ENCODE measurements around the gene SCARB2.

DNA sequence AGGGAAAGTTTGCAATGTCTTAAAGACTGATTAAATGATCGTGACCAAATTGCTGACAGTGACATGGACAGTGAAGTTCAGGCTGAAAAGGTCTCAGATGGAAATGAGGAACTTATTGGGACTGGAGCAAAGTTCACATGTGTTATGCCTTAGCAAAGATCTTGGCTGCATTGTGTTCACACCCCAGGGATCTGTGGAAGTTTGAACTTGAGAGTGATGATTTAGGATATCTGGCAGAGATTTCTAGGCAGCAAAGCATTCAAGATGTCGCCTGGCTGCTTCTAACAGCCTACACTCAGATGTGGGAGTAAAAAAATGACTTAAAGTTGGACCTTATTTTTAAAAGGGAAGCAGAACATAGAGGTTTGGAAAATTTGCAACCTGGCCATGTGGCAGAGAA, 21.4 kb downstream of the SCARB2 start:
- TF ChIP-seq GATA2 (IDR thresholded peaks at IDR 0.05; ENCODE audit: low read depth, low read length) (no peak), GATA3 (IDR thresholded peaks at IDR 0.05; ENCODE audit: low read depth, low read length) (no peak)
